PC-3 (cell line): ENCODE results near the gene ADAMTS17.

Experiments
- EZH2 ChIP-seq: fragments of 300-600 bp; sonication (generic); IDR thresholded peaks from one replicate; pipeline ENCODE4 v1.6.1; 2017; ENCODE audit warnings: antibody characterized with exemption, mild to moderate bottlenecking, low read length; ENCODE audit not compliant: unreplicated experiment
- EZH2phosphoT487 ChIP-seq: fragments of 300-600 bp; sonication (generic); IDR thresholded peaks from 2 replicates; pipeline ENCODE4 v1.6.1; 2018; ENCODE audit warnings: mild to moderate bottlenecking, antibody characterized with exemption, low read length, borderline replicate concordance
- TF ChIP-seq, protein P1 (sequence below): fragments of 300-600 bp; sonication (generic); conservative IDR thresholded peaks from 2 replicates; pipeline ENCODE4 v1.5.1; 2017; ENCODE audit warnings: antibody characterized with exemption, low read depth, mild to moderate bottlenecking, low read length

DNA sequence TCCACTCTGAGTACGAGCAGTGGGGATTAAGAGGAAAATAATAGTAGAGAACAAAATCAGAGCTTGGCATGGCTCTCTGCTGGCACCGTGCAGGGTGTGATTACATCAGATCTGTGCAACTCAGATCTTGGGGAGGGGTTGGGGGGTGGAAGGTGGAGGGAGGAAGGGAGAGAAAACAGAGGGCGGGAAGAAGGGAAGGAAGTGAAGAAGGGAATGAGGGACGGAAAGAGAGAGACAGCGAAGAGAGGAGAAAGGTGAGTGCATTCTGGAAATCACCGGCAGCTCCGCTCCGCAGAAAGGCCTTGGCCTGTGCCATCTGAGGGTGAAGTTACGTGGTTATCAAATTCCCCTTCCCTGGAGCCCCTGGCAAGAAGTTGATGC, 31.0 kb upstream of the ADAMTS17 start:
- TF ChIP-seq, protein P1, sequence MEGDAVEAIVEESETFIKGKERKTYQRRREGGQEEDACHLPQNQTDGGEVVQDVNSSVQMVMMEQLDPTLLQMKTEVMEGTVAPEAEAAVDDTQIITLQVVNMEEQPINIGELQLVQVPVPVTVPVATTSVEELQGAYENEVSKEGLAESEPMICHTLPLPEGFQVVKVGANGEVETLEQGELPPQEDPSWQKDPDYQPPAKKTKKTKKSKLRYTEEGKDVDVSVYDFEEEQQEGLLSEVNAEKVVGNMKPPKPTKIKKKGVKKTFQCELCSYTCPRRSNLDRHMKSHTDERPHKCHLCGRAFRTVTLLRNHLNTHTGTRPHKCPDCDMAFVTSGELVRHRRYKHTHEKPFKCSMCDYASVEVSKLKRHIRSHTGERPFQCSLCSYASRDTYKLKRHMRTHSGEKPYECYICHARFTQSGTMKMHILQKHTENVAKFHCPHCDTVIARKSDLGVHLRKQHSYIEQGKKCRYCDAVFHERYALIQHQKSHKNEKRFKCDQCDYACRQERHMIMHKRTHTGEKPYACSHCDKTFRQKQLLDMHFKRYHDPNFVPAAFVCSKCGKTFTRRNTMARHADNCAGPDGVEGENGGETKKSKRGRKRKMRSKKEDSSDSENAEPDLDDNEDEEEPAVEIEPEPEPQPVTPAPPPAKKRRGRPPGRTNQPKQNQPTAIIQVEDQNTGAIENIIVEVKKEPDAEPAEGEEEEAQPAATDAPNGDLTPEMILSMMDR = no peak
- TF ChIP-seq EZH2 (no peak), EZH2phosphoT487 (no peak)
